Loucy (cell line): Measurements from ENCODE around the gene SERINC2.
"Not testable (repeated sequence)": the region's sequence is repeated elsewhere in the genome, so short reads cannot be mapped to it uniquely, and the experiment has no call there.

ENCODE experiments used
- H2AFZ ChIP-seq: fragments of 200-600 bp; sonication (generic); 2 replicates; pipeline ENCODE4 v1.6.0; 2016; ENCODE audit warnings: antibody characterized with exemption, mild to moderate bottlenecking, low read length, moderate library complexity
- H3F3A ChIP-seq: fragments of 200-600 bp; 2 replicates; pipeline ENCODE4 v1.6.0; 2016; ENCODE audit warnings: antibody characterized with exemption, low read depth, mild to moderate bottlenecking
- H3K27me3 ChIP-seq: fragments of 200-600 bp; sonication (generic); 2 replicates; pipeline ENCODE4 v1.6.1; 2014; ENCODE audit warnings: low read length, mild to moderate bottlenecking; ENCODE audit not compliant: insufficient read depth, poor library complexity, severe bottlenecking
- H3K36me3 ChIP-seq: fragments of 200-600 bp; sonication (generic); 2 replicates; pipeline ENCODE4 v1.6.1; 2016; ENCODE audit warnings: low read length; ENCODE audit not compliant: insufficient read depth
- H3K4me1 ChIP-seq: fragments of 200-600 bp; sonication (generic); 2 replicates; pipeline ENCODE4 v1.5.1; 2014; ENCODE audit warnings: low read length, mild to moderate bottlenecking; ENCODE audit not compliant: insufficient read depth, poor library complexity, severe bottlenecking
- H3K4me2 ChIP-seq: fragments of 200-600 bp; sonication (generic); 2 replicates; pipeline ENCODE4 v1.6.0; 2014; ENCODE audit warnings: antibody characterized with exemption, low read length, low read depth, mild to moderate bottlenecking; ENCODE audit not compliant: poor library complexity, severe bottlenecking
- H3K4me3 ChIP-seq: fragments of 200-600 bp; sonication (generic); 2 replicates; pipeline ENCODE4 v1.5.1; 2014; ENCODE audit warnings: low read length, mild to moderate bottlenecking, mixed read lengths; ENCODE audit not compliant: poor library complexity, severe bottlenecking
- H3K79me2 ChIP-seq: fragments of 200-600 bp; sonication (generic); 2 replicates; pipeline ENCODE4 v1.6.1; 2014; ENCODE audit warnings: low read length; ENCODE audit not compliant: insufficient read depth
- H3K9ac ChIP-seq: fragments of 200-600 bp; sonication (generic); 2 replicates; pipeline ENCODE4 v1.6.0; 2014; ENCODE audit warnings: mild to moderate bottlenecking, low read depth, low read length, moderate library complexity; ENCODE audit not compliant: poor library complexity, severe bottlenecking
- H3K9me2 ChIP-seq: fragments of 200-600 bp; sonication (generic); replicated peaks from 2 replicates; pipeline ENCODE4 v1.6.1; 2016; ENCODE audit warnings: low read depth, low read length, mixed read lengths
- H3K9me3 ChIP-seq: fragments of 200-600 bp; sonication (generic); 2 replicates; pipeline ENCODE4 v1.6.1; 2014; ENCODE audit warnings: mild to moderate bottlenecking, antibody characterized with exemption, low read length, low read depth; ENCODE audit not compliant: insufficient read depth
- H4K20me1 ChIP-seq: fragments of 200-600 bp; sonication (generic); 2 replicates; pipeline ENCODE4 v1.6.0; 2014; ENCODE audit warnings: antibody characterized with exemption, low read length, mild to moderate bottlenecking; ENCODE audit not compliant: insufficient read depth, poor library complexity, severe bottlenecking
- EZH2phosphoT487 ChIP-seq: fragments of 200-600 bp; IDR thresholded peaks from 2 replicates; pipeline ENCODE4 v1.6.1; 2018; ENCODE audit warnings: antibody characterized with exemption, mild to moderate bottlenecking, moderate library complexity, borderline replicate concordance
- TF ChIP-seq, protein P1 (sequence below): fragments of 200-600 bp; sonication (generic); conservative IDR thresholded peaks from 2 replicates; pipeline ENCODE4 v1.5.1; 2014; ENCODE audit warnings: mild to moderate bottlenecking, antibody characterized with exemption, low read length

The SERINC2 gene

GRCh38 chr1:31460027-31460426 is 47.0 kb downstream of the SERINC2 start:
- Histone ChIP-seq H3K36me3 (no peaks in the 10 kb centered on the region), H3K4me2 (no peak overlapping the region)
- TF ChIP-seq, protein P1, sequence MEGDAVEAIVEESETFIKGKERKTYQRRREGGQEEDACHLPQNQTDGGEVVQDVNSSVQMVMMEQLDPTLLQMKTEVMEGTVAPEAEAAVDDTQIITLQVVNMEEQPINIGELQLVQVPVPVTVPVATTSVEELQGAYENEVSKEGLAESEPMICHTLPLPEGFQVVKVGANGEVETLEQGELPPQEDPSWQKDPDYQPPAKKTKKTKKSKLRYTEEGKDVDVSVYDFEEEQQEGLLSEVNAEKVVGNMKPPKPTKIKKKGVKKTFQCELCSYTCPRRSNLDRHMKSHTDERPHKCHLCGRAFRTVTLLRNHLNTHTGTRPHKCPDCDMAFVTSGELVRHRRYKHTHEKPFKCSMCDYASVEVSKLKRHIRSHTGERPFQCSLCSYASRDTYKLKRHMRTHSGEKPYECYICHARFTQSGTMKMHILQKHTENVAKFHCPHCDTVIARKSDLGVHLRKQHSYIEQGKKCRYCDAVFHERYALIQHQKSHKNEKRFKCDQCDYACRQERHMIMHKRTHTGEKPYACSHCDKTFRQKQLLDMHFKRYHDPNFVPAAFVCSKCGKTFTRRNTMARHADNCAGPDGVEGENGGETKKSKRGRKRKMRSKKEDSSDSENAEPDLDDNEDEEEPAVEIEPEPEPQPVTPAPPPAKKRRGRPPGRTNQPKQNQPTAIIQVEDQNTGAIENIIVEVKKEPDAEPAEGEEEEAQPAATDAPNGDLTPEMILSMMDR: peak; percentile 67
- TF ChIP-seq EZH2phosphoT487: no peak

DNA sequence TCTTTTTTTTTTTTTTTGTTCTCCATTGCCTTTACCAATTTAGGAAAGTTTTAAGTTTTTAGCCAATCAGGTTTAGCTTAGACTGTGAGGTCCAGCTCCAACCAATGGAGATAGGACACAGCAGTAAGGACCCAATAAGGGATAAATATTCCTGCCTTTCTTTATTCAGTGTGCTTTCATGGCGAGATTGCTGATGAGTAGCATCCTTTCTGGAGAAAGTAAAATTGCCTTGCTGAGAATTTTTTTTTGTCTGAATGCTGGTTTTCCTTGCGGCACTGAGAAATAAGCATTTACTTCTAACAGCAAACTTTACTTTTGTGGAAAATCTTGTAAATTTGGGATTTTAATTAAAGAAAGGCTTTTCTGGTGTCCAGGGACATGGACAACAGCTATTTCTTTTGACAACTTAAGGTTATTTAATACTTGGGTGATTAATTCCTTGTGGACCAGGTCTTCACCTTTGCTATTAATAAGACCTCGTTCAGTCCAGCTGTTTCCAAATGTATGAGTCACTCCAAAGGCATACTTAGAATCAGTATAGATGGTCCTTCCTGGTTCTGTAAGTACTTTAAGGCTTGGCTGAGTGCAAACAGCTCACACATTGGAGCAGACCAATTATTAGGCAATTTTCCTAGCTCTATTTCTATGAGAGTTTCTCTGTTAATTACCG is 54.1 kb downstream of the SERINC2 start:
- Histone ChIP-seq H3K4me1 (peaks cover 21% of the 10 kb centered on the region), H3K36me3 (no peaks in the 10 kb centered on the region), H3K9me2 (no peaks in the 10 kb centered on the region), H3K9ac (no peak overlapping the region), H3F3A (no peaks in the 10 kb centered on the region), H3K4me2 (no peak overlapping the region), H3K27me3 (no peaks in the 10 kb centered on the region), H3K4me3 (no peak overlapping the region), H3K79me2 (no peaks in the 10 kb centered on the region), H3K9me3 (peaks cover 2% of the 10 kb centered on the region; the same call in 1 of the 2 replicates), H2AFZ (no peak overlapping the region), H4K20me1 (no peaks in the 10 kb centered on the region)
- TF ChIP-seq, protein P1: no peak
- TF ChIP-seq EZH2phosphoT487: no peak

More at GRCh38 chr1:31460027-31460426, 47.0 kb downstream of the SERINC2 start:
- H3K4me1 ChIP-seq: no peaks in the 10 kb centered on the region
- H3K9ac ChIP-seq: no peak overlapping the region
- no peaks in the 10 kb centered on the region for H3K27me3 ChIP-seq
- no peaks in the 10 kb centered on the region; the same call in 1 of the 2 replicates for H3K9me3 ChIP-seq
- no peaks in the 10 kb centered on the region for H3K9me2 ChIP-seq
- no peak overlapping the region for H3K4me3 ChIP-seq
- H3F3A ChIP-seq: no peaks in the 10 kb centered on the region
- H2AFZ ChIP-seq: no peak overlapping the region
- H4K20me1 ChIP-seq: no peaks in the 10 kb centered on the region
- no peaks in the 10 kb centered on the region for H3K79me2 ChIP-seq

DNA sequence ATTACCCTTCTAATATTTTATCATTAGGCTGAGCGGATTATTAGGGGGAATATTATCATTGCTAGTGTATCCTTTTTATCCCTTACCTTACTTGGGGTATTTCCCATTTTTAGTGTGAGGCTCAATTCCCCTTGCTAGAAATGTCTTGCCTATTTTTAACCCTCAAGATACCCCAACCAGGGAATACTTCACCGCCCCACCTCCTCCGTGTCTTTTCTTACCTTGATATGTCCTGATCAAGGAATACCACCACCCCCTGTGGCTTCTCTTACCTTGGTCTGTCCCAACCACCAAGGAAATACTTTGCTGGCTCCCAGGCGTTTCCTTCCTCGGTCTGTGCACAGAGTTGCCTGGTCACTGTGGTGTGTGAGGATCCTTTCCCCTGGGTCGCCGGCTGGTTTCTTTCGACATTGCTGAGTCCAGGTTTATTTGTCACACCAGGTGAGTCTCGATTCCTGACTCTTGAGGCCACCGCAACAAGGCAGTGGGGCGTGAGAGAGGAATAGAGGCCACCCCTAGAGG is 57.8 kb downstream of the SERINC2 start:
- H3K9me3 ChIP-seq: peaks cover 2% of the 10 kb centered on the region; the same call in 1 of the 2 replicates
- no peaks in the 10 kb centered on the region for H3F3A ChIP-seq
- no peaks in the 10 kb centered on the region for H3K27me3 ChIP-seq
- H3K4me1 ChIP-seq: peaks cover 27% of the 10 kb centered on the region
- no peaks in the 10 kb centered on the region for H3K79me2 ChIP-seq
- TF ChIP-seq, protein P1: no peak
- TF ChIP-seq EZH2phosphoT487: no peak
- H4K20me1 ChIP-seq: no peaks in the 10 kb centered on the region
- no peaks in the 10 kb centered on the region for H3K9me2 ChIP-seq
- H3K36me3 ChIP-seq: no peaks in the 10 kb centered on the region
- H2AFZ ChIP-seq: no peak overlapping the region
- H3K4me2 ChIP-seq: no peak overlapping the region
- H3K4me3 ChIP-seq: no peak overlapping the region
- H3K9ac ChIP-seq: no peak overlapping the region

- H3F3A ChIP-seq, H3K36me3 ChIP-seq, H3K27me3 ChIP-seq, H3K9me2 ChIP-seq, H3K9me3 ChIP-seq, H4K20me1 ChIP-seq, H3K79me2 ChIP-seq: not testable (repeated sequence)
- H3K4me1 ChIP-seq: peaks cover 29% of the 10 kb centered on the region
- peak overlapping the region; percentile 50 for H3K9ac ChIP-seq
- H3K4me2 ChIP-seq: peak overlapping the region; percentile 72
- H2AFZ ChIP-seq: peak overlapping the region; percentile 78; the same call in 1 of the 2 replicates
- H3K4me3 ChIP-seq: peak overlapping the region; percentile 49
These were observed 58.7 kb downstream of the SERINC2 start for GRCh38 chr1:31471452-31472313.

GRCh38 chr1:31472314-31472651 is 59.3 kb downstream of the SERINC2 start:
- H3K36me3 ChIP-seq, H3K4me3 ChIP-seq, H3F3A ChIP-seq, H3K9me3 ChIP-seq, H3K79me2 ChIP-seq, H3K27me3 ChIP-seq, H3K9me2 ChIP-seq, H4K20me1 ChIP-seq: not testable (repeated sequence)
- Histone ChIP-seq H2AFZ (peak overlapping the region; percentile 78; the same call in 1 of the 2 replicates), H3K9ac (peak overlapping the region; percentile 50), H3K4me2 (peak overlapping the region; percentile 72), H3K4me1 (peaks cover 35% of the 10 kb centered on the region)
